Liver (tissue), 9 donors: ENCODE measurements around the gene APOB. TPM values are rescaled to one million over a fixed set of nuclear protein-coding genes. Genes with fewer than 3 reads are reported as not detected.

Experiments used
- DNase-seq: peaks from one replicate; pipeline ENCODE4 v3.0.0-alpha.2; 2017; ENCODE audit warnings: low spot score
- H3K27ac ChIP-seq, 2 donors: one replicate each; pipeline ENCODE4 v1.7.0; 2013; ENCODE audit warnings: inconsistent platforms in 2 of 2, low read length in 2 of 2, control low read depth in 1 of 2, low read depth in 1 of 2, mild to moderate bottlenecking in 1 of 2
- H3K27me3 ChIP-seq, 4 donors: one replicate each; pipeline versions ENCODE4 v1.6.1 to v1.7.0; 2013; ENCODE audit warnings: low read length in 3 of 4, inconsistent platforms in 1 of 4, mild to moderate bottlenecking in 1 of 4, moderate library complexity in 1 of 4; ENCODE audit not compliant: control insufficient read depth in 4 of 4, insufficient read depth in 4 of 4
- H3K36me3 ChIP-seq, 4 donors: one replicate each; pipeline versions ENCODE4 v1.6.1 to v1.7.0; 2013; ENCODE audit warnings: low read length in 3 of 4, mild to moderate bottlenecking in 3 of 4, low read depth in 1 of 4, moderate library complexity in 1 of 4; ENCODE audit not compliant: control insufficient read depth in 4 of 4, insufficient read depth in 3 of 4
- H3K4me1 ChIP-seq, 4 donors: one replicate each; pipeline versions ENCODE4 v1.6.1 to v1.7.0; 2013; ENCODE audit warnings: low read length in 3 of 4, mild to moderate bottlenecking in 3 of 4, moderate library complexity in 1 of 4; ENCODE audit not compliant: control insufficient read depth in 4 of 4, insufficient read depth in 4 of 4
- H3K4me3 ChIP-seq, 3 donors: one replicate each; pipeline versions ENCODE4 v1.6.1 to v1.7.0; 2013; ENCODE audit warnings: low read length in 3 of 3, control low read depth in 1 of 3, low read depth in 1 of 3, mild to moderate bottlenecking in 1 of 3
- H3K9ac ChIP-seq, 2 donors: one replicate each; pipeline ENCODE4 v1.7.0; 2013; ENCODE audit warnings: low read length in 2 of 2, mild to moderate bottlenecking in 2 of 2, moderate library complexity in 2 of 2, control low read depth in 1 of 2, low read depth in 1 of 2
- H3K9me3 ChIP-seq, 4 donors: one replicate each; pipeline versions ENCODE4 v1.6.1 to v1.7.0; 2013; ENCODE audit warnings: low read length in 3 of 4; ENCODE audit not compliant: control insufficient read depth in 4 of 4
- ATF3 ChIP-seq: IDR thresholded peaks from 2 replicates; pipeline ENCODE4 v1.6.1; 2016; ENCODE audit warnings: antibody characterized with exemption
- CTCF ChIP-seq: fragments of 150-350 bp; IDR thresholded peaks from 2 replicates; pipeline ENCODE4 v1.5.1; 2017; ENCODE audit warnings: improper control_type of control experiment, low read depth, low read length; ENCODE audit not compliant: missing input control
- EGR1 ChIP-seq, 2 donors: IDR thresholded peaks; 2 replicates each; pipeline ENCODE4 v1.6.1; 2016 to 2018; ENCODE audit warnings: antibody characterized with exemption in 2 of 2, low read depth in 2 of 2
- FOXA1 ChIP-seq: IDR thresholded peaks from 2 replicates; pipeline ENCODE4 v1.6.1; 2016; ENCODE audit warnings: antibody characterized with exemption
- FOXA2 ChIP-seq: IDR thresholded peaks from 2 replicates; pipeline ENCODE4 v1.6.1; 2016; ENCODE audit warnings: antibody characterized with exemption
- GABPA ChIP-seq, 2 donors: IDR thresholded peaks in 1 of 2; conservative IDR thresholded peaks in 1 of 2; 2 replicates each; pipeline ENCODE4 v1.6.1; 2016; ENCODE audit warnings: antibody characterized with exemption in 2 of 2, mild to moderate bottlenecking in 1 of 2, moderate library complexity in 1 of 2
- HNF4A ChIP-seq, 2 donors: conservative IDR thresholded peaks; 2 replicates each; pipeline ENCODE4 v1.6.1; 2016; ENCODE audit warnings: antibody characterized with exemption in 2 of 2, mild to moderate bottlenecking in 2 of 2
- HNF4G ChIP-seq: IDR thresholded peaks from 2 replicates; pipeline ENCODE4 v1.6.1; 2016; ENCODE audit warnings: antibody characterized with exemption
- JUND ChIP-seq, 2 donors: IDR thresholded peaks; 2 replicates each; pipeline ENCODE4 v1.6.1; 2016; ENCODE audit warnings: antibody characterized with exemption in 2 of 2
- MAX ChIP-seq: IDR thresholded peaks from 2 replicates; pipeline ENCODE4 v1.6.1; 2016; ENCODE audit warnings: antibody characterized with exemption
- NR2F2 ChIP-seq: IDR thresholded peaks from 2 replicates; pipeline ENCODE4 v1.6.1; 2016; ENCODE audit warnings: antibody characterized with exemption
- RAD21 ChIP-seq, 2 donors: IDR thresholded peaks; 2 replicates each; pipeline ENCODE4 v1.6.1; 2016; ENCODE audit warnings: antibody characterized with exemption in 2 of 2, mild to moderate bottlenecking in 2 of 2
- SP1 ChIP-seq: IDR thresholded peaks from 2 replicates; pipeline ENCODE4 v1.6.1; 2018; ENCODE audit warnings: antibody characterized with exemption, mild to moderate bottlenecking
- TAF1 ChIP-seq: conservative IDR thresholded peaks from 2 replicates; pipeline ENCODE4 v1.6.1; 2016; ENCODE audit warnings: antibody characterized with exemption, mild to moderate bottlenecking
- YY1 ChIP-seq: IDR thresholded peaks from 2 replicates; pipeline ENCODE4 v1.6.1; 2016; ENCODE audit warnings: antibody characterized with exemption, mild to moderate bottlenecking
- ZBTB33 ChIP-seq: IDR thresholded peaks from 2 replicates; pipeline ENCODE4 v1.6.1; 2016; ENCODE audit warnings: antibody characterized with exemption
- WGBS: extraction: QIAGEN DNeasy Blood & Tissue Kit; methylation state at CpG from one replicate; pipeline ENCODE4 v1.1.7; 2013; 5-methylcytosine and 5-hydroxymethylcytosine counted together
- polyA plus RNA-seq, 2 donors: library from polyadenylated mRNA; stranded (reverse) in 1 of 2; unstranded in 1 of 2; fragments of 200-250 nt in 1 of 2; fragments of >200 nt in 1 of 2; fragmentation: Nextera tagmentation in 1 of 2; extraction: Ambion mirVana in 1 of 2; gene quantifications; one replicate each; pipeline versions ENCODE4 v1.2.1 to v1.2.3, GENCODE V29; 2013 to 2015
- total RNA-seq, 2 donors: library from RNA; depleted of rRNA; stranded (reverse); fragments of >200 nt; gene quantifications; one replicate each; pipeline ENCODE4 v1.2.3, GENCODE V29; 2014
- TF ChIP-seq, protein P1 (sequence below): IDR thresholded peaks from 2 replicates; pipeline ENCODE4 v1.6.1; 2016; ENCODE audit warnings: antibody characterized with exemption, mild to moderate bottlenecking
- donor health status: healthy.
- donor health status: healthy.
- donor health status: healthy.
- donor health status: healthy.
- donor health status: healthy.

The APOB gene
- total and polyA plus RNA-seq, 4 donors, result 431 to 2,949 (median 1,463) TPM

DNA sequence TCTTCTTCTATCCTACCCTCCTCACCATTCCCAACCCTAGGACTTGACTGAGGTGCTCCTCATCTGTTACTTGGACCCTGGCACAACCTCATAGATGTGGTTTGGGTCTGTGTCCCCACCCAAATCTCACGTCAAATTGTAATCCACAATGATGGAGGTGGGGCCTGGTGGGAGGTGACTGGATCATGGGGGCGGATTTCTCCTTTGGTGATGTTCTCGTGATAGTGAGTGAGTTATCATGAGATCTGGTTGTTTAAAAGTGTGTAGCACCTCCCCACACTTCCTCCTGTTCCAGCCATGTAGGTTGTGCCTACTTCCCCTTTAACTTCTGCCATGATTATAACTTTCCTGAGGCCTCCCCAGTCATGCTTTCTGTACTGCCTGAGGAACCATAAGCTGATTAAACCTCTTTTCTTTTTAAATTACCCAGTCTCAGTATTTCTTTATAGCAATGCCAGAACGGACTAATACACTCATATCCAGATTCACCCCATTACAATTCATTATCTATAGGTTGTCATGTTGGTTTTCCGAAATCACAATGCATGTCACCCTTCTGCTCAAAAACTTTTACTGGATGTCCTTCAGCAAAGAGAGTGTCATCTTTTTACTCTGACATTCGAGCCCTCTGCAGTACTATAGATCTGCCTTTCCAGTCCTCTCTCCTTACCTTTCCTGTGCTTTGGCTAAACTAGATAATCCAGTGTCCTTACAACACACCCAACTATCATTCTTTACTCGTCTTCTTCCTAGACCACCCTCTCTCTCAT, 45.7 kb downstream of the APOB start:
- peak in 1 of 2 donors; percentile 31 for TF ChIP-seq JUND (IDR thresholded peaks at IDR 0.05)
- no peak for TF ChIP-seq GABPA (IDR thresholded peaks at IDR 0.05 in 1 of 2, conservative IDR thresholded peaks at IDR 0.05 in 1 of 2)
- TF ChIP-seq, protein P1, sequence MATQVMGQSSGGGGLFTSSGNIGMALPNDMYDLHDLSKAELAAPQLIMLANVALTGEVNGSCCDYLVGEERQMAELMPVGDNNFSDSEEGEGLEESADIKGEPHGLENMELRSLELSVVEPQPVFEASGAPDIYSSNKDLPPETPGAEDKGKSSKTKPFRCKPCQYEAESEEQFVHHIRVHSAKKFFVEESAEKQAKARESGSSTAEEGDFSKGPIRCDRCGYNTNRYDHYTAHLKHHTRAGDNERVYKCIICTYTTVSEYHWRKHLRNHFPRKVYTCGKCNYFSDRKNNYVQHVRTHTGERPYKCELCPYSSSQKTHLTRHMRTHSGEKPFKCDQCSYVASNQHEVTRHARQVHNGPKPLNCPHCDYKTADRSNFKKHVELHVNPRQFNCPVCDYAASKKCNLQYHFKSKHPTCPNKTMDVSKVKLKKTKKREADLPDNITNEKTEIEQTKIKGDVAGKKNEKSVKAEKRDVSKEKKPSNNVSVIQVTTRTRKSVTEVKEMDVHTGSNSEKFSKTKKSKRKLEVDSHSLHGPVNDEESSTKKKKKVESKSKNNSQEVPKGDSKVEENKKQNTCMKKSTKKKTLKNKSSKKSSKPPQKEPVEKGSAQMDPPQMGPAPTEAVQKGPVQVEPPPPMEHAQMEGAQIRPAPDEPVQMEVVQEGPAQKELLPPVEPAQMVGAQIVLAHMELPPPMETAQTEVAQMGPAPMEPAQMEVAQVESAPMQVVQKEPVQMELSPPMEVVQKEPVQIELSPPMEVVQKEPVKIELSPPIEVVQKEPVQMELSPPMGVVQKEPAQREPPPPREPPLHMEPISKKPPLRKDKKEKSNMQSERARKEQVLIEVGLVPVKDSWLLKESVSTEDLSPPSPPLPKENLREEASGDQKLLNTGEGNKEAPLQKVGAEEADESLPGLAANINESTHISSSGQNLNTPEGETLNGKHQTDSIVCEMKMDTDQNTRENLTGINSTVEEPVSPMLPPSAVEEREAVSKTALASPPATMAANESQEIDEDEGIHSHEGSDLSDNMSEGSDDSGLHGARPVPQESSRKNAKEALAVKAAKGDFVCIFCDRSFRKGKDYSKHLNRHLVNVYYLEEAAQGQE, result no peak
- TF ChIP-seq FOXA2, result no peak
- TF ChIP-seq RAD21 (IDR thresholded peaks at IDR 0.05), result peak in 1 of 2 donors; percentile 2
- TF ChIP-seq HNF4G, result no peak
- TF ChIP-seq HNF4A (conservative IDR thresholded peaks at IDR 0.05), result no peak
- TF ChIP-seq EGR1 (IDR thresholded peaks at IDR 0.05; ENCODE audit: low read depth in 2 of 2), result peak in 1 of 2 donors; percentile 44
- no peak for TF ChIP-seq FOXA1
- TF ChIP-seq ZBTB33, result peak; percentile 96
- no peak for TF ChIP-seq SP1
- peak; percentile 29 for TF ChIP-seq YY1
- no peak for TF ChIP-seq ATF3
- H3K36me3 ChIP-seq, result peaks cover 4 to 17% (median 15%) of the 10 kb centered on the region in 4 donors
- H3K27ac ChIP-seq, result no peak overlapping the region
- H3K27me3 ChIP-seq, result no peaks in the 10 kb centered on the region
- DNase-seq, result no peak
- no peak overlapping the region for H3K4me3 ChIP-seq
- H3K9ac ChIP-seq, result no peak overlapping the region
- H3K9me3 ChIP-seq, result no peaks in the 10 kb centered on the region
- H3K4me1 ChIP-seq, result no peaks in the 10 kb centered on the region
- 36% methylated on average over 7 of the region's 7 CpGs for WGBS

DNA sequence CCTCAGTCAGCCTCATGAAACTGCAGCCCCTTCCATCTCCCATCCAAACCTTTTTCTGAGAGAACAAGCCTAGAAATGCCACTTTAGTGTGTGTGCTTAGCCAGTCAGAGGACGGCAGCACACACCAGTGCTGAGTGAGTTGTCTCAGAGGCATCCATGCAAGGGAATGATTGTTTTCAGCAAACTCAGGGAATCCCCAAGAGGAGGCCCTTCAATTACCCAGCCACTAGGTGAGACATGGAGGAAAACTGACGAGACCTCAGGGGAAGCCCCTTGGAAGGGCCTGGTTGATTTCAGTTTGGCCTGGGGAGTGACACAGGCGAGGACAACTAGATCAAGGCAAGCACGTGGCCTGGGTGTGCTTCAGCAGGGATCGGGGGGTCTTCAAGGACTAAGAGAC, 49.7 kb downstream of the APOB start:
- 88% methylated on average over 5 of the region's 5 CpGs for WGBS
- no peak overlapping the region for H3K27ac ChIP-seq
- no peak overlapping the region for H3K4me3 ChIP-seq
- H3K36me3 ChIP-seq, result no peaks in the 10 kb centered on the region
- H3K9me3 ChIP-seq, result no peaks in the 10 kb centered on the region
- H3K27me3 ChIP-seq, result no peaks in the 10 kb centered on the region
- DNase-seq, result no peak
- no peaks in the 10 kb centered on the region for H3K4me1 ChIP-seq
- TF ChIP-seq CTCF (no peak), NR2F2 (no peak), YY1 (no peak), HNF4A (conservative IDR thresholded peaks at IDR 0.05) (no peak), SP1 (no peak), ZBTB33 (no peak), TAF1 (no peak), FOXA2 (no peak), ATF3 (no peak), JUND (IDR thresholded peaks at IDR 0.05) (no peak), MAX (no peak), RAD21 (IDR thresholded peaks at IDR 0.05) (no peak)
- H3K9ac ChIP-seq, result no peak overlapping the region
